NCI-H1417 treated with DMSO at 0.1 percent for 48 hours (cell line): ENCODE results near the gene SEPTIN12.

Source experiments
- DNase-seq: peaks from one replicate; lab custom pipeline; 2025; lab: John Stamatoyannopoulos, UW

The SEPTIN12 gene

DNA sequence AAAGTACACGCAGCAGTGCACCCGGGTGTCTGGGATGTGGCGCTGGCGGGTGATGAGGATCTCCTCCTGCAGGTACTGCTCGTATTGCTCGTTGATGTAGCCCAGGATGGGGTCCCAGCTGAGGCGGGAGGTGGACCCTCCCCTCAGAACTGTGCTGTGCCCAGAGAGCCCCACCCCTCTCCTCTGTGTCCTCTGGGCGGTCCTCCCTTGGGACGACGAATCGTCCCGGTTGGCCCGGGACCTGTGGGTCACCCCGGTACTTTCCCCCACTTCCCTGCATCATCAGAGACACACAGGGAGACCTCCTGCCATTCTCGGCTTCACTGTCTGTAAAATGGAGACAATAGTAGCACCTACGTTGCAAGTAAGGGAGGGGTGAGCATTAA lies 4.2 kb downstream of the SEPTIN12 start:
- DNase-seq = no peak

DNA sequence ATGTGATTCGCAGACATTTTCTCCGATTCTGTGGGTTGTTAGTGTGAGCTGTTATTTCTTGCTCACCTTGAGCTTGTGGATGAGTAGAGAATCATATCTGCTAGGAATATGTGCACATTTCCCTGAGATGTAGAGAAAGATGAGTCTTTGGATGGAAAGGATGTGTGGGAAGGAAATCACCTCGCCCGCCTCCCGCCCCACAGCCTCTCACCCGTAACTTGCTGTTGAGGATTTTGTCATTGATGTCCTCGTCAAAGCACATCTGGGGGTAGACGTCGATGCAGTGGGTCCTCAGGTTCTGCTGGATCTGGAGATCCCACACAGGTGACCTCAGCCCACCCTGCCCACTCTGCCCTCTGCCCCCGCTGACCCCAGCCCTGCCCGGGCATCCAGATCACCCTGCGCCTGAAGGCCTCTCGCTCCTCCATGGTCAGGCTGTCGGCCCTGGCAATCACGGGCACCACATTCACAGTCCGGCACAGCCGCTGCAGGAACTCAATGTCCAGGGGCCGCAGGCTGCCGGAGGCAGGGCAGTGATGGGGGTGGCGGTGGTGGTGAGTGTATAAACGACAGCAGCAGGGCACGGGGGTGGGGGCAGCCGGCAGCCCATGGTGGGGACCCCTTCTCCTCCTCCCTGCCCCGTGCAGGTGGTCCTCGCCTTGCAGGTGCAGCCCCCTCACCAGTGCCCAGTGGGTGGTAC lies 4.7 kb downstream of the SEPTIN12 start:
- DNase-seq = no peak

DNA sequence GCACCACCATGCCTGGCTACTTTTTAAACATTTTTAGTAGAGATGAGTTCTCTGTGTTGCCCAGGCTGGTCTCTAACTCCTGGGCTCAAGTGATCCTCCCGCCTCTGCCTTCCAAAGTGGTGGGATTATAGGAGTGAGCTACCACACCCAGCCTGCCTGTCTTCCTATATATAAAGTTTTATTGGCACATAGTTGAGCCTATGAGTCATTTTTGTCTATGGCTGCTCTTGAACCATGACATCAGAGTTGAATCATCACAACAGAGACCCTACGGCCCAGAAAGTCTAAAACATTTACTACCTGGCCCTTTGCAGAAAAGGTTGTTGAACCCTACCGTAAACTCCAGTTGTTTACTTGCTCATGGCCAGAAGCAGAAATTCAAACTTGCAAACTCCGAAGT lies 7.9 kb downstream of the SEPTIN12 start:
- no peak for DNase-seq

DNA sequence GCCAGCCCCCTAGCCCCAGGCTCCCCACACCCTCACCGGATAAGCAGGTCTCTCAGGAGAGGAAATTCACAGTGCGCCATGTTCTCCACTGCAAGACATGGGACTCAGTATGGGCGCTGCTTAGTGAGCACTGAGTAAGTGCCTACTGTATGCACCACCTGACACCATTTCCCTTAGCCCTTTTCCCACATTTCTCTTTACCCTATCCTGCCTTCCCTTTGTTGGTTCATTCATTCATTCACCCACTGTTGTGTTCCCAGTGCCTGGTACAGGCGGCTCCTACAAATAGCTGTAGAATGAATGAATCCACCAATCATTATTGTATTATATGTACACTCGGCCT lies 10.1 kb downstream of the SEPTIN12 start:
- no peak for DNase-seq

DNA sequence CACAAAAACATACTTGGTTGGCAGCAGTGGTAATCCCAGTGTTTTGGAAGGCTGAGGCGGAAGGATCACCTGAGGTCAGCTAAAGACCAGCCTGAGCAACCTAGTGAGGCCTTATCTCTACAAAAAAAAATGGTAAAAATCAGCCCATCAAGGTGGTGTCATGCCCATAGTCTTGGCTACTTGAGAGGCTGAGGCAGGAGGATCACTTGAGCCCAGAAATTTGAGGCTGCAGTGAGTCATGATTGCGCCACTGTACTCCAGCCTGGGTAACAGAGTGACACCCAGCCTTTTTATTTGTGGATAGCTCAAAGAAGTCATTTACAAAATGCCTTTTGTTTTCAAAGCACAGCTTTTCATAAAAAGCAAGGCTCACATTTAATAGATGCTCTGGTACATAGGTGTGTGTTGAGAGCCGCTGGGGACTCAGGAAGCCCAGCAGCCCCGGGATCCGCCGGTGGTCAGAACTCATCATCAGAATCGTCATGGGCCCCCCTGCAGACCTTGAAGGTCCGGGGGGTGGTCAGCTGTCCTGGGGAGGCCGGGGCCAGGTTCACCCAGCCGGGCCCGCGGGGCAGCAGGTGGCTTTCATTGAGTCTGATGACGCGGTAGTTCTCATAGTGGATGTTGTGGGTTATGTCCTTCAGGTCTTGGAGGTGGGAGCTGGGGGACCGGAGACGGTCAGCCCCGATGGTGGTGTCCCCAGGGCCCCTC lies 10.7 kb downstream of the SEPTIN12 start:
- DNase-seq = no peak

DNA sequence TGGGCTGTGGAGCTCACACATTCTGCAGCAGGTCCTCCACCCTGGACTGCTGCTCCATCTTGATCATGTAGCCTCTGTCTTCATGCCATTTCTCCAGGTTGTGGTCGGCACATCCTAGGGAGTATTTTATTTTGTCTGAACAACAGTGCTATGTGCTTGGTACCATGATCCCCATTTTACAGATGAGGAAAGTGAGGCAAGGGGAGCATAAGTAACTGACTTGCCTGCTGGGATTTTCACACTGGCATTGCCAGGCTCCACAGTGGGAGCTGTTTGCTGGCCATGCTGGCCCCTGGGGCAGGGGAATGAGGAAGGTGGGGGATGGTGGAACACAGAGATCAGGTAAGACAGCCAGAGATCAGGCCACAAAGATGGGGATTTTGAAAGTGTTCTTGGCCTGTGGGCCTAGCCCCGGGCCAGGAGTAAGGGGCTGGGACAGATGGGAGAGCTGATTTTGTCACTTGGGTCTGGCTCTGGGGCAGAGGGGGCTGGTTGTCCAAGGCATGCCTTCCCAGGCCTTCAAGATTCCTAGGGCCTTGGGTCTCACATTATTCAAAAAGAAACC lies 11.9 kb downstream of the SEPTIN12 start:
- DNase-seq = no peak

DNA sequence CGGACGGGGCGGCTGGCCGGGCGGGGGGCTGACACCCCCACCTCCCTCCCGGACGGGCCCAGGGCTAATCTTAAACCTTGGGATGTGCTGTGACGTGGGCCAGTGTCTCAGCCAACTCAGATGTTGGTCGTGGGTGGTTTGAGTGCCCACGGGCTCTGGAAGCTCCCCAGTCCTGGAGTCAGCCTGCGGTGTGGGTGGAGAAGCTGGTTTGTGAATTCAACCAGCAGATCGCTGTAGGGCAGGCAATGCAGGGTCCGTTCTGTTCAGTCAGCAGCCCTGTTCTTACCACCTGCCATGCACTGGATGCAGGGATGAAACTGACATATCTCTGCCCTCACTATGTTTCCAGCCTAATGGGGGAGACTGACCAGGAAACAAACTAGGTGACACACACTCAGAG lies 13.1 kb downstream of the SEPTIN12 start:
- no peak for DNase-seq

DNA sequence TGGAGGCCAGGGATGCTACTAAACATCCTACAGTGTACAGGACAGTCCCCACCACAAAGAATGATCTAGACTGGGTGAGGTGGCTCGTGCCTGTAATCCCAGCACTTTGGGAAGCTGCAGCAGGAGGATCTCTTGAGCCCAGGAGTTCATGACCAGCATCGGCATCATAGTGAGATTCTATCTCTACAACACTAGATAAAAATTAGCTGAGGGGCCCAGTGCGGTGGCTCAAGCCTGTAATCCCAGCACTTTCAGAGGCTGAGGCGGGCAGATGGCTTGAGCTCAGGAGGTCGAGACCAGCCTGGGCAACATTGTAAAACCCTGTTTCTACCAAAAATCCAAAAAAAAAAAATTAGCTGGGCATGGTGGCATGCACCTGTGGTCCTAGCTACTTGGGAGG lies 15.8 kb downstream of the SEPTIN12 start:
- no peak for DNase-seq

DNA sequence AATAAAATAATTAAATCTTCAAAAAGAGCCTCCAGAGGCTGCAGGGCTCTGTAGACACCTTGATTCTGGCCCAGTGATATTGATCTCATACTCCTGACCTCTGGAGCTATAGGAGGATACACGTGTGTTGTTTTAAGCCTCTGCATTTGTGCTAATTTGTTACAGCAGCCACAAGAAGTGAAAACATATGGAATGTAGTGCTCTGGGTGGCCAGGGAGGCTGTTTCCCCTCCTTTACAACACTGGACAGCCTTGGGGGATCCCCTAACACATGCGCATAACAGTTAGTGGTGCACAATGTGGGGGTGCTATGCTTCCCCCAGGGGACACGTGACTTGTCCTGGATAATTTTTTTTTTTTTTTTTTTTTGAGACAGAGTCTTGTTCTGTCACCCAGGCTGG lies 16.5 kb downstream of the SEPTIN12 start:
- DNase-seq = no peak

DNA sequence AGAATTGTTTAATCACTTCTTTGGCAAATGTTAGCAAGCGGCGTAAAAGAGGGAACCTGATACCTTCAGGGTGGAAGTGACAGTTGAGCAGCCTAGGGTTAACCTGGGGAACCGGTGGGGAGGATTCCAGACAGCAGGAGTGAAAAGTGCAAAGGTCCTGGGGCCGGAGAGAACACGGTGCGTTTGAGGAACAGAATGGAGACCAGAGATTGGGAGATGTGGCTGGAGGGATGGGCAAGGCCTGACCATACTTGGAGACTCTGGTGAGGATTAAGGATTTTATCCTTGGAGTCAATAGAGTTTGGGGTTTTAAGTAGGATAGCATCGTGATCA lies 18.9 kb downstream of the SEPTIN12 start:
- DNase-seq = no peak

DNA sequence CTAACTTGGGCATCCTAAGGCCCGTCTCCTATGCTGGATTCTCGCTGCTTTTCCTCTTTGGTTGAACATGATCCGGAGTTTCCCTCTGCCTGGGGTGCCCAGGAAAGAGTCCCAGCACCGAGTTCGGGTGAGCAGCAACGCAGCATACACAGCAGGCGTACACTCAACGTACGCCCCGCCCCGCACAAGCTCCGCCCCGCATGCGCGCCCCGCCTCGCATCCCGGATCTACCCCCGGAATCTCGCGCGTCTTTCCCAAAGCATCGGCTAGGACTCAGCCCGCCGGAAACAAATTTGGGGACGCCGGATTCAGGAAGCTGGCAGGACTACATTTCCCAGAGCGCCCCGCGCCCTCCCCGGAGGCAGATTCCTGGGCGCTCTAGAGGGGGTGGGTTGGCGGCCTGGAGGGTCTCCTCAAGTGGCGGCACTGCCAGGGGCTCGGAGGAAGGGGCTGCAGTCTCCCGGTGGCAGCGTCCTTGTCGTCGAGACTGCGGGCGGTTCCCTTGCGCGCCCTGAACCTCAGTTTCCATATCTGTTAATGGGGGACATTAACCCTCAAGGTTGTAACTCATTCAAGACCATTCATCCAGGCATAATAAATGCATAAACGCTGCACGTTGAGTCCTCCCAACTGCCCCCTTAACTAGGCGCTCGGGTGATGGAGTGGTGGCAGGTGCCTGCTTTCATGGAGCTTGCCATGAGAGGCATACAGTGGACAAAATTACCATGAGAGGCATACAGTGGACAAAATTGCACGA lies 19.4 kb downstream of the SEPTIN12 start:
- DNase-seq = no peak

DNA sequence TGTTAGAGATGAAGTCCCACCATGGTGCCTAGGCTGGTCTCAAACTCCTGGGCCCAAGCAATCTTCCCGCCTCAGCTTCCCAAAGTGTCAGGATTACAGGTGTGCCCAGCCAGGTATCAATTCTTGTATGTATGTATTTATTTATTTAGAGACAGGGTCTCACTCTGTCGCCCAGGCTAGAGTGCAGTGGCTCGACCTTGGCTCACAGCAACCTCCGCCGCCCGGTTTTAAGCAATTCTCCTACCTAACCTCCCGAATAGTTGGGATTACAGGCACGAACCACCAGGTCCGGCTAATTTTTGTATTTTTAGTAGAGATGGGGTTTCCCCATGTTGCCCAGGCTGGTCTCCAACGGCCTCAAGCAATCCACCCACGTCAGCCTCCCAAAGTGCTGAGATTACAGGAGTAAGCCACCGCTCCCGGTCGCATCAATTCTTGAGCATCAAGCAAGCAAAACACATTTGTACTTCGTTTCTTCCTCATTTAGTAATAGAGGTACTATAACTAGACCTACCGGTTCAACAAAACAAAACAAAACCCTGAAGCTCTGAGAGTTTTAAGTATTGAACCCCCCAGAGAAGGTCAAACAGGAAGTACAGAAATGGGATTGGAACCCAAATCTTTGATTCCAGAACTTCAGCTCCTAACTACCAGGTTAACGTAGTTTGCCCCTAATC lies 20.1 kb downstream of the SEPTIN12 start:
- DNase-seq = no peak

DNA sequence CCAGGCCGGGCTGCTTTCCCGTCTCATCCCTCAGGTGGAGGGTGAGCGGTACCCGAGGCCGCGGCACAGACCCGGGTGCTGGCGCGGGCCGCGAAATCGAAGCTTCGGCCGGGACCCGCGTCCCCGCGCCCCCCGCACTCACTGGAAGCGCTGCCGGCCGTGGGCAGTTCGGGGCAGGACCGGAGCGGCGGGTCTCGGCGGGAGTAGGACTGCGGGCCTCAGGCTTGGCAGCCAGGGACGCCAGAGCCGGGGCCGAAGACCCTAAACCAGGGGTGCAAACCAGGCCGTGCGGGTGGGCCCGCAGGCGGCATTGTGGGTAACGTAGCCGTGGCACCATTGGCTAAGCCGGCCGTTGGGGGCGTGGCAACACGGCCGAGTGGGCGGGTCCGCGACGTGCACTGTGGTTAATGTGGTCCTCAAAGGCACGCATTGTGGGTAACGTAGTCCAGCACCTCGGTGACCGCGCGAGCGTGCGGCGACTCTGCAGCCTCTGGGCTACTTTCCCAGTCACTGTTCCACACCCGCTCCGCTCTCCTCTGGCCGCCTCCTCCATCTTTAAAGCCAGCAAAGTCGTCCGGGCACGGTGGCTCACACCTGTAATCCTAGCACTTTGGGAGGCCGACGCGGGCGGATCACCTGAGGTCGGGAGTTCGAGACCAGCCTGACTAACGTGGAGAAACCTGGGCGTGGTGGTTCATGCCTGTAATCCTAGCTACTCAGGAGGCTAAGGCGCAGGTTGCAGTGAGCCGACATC lies 21.1 kb downstream of the SEPTIN12 start, which contains the start of gene ZNF500:
Gene ZNF500 (minus strand): TSS at position 288 of the 754 bp plus-strand sequence. CDS start 1,184 bp downstream, outside the sequence.
- peak; percentile 80 for DNase-seq

DNA sequence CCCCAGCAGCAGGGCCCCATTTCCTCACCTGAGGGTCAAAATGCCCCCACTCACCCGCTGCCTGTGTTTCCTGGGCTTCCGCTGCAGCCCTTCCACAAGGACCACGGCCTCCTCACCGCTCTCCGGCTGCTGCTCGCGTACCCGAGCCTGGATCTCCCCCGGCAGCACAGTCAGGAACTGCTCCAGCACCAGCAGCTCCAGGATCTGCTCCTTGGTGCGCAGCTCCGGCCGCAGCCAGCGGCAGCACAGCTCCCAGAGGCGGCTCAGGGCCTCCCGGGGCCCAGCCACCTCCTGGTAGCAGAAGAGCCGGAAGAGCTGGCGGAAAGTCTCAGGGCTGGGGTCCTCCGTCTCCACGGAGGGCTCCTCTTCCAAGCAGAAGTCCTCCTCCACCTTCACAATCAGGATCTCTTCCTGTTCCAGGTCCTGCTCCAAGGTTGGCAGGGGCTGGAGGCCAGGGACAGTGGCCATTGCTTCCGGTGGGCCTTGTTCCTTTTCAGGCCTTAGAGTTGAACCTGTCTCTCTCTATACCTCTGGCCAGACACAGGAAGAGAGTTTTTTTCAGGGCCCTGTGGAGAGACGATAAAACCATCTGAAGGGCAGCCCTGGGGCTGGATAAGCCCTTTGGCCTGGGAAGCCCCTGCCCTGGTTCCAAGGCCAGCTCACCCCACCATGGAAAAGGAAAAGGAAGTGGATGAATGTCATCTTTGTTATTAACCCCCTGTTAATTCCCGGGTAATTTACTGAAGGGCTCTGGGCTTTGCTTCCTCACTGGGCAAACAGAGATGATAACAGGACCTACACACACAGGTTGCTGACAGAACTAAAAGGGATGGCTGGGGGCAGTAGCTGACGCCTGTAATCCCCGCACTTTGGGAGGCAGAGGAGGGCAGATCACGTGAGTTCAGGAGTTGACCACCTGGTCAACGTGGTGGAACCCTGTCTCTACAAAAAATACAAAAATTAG lies 22.4 kb downstream of the SEPTIN12 start:
- DNase-seq = no peak

DNA sequence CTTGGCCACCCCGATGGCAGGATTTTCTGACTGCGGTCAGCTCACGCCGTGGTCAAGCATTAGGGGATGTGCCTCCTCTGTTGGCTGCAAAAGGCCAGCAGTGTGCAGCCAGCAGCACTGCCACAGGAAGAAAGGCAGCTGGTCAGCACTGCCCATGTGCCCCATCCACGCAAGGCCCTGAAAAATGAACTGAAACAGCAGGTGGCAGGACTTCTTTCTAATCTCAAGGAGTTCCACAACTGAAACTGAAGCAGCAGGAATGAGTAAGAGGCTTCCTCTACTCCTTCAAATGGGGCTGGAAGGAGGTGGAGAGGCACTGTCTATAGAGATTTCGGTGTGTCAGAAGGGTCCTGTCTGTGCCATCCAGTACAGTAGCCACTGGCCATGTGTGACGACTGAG lies 24.4 kb downstream of the SEPTIN12 start:
- DNase-seq = no peak

DNA sequence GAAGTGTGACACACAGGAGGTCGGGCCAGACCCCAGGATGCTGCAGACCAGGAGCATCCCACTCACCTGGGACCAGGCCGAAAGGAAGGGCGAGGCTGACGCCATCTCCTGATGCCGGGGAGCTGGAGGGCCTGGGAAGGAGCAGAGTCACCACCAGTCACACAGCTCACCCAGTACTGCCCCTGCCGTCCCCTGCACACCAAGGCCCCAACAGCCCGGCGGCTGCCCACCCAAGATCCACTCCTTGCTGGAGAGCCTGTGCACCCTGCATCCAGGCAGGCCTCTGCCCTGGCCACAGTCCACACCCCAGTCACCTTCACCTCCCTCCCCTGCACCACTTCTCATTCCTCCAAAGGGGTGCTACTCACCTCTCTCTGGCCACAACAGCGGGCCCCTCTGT lies 25.9 kb downstream of the SEPTIN12 start:
- DNase-seq = no peak

DNA sequence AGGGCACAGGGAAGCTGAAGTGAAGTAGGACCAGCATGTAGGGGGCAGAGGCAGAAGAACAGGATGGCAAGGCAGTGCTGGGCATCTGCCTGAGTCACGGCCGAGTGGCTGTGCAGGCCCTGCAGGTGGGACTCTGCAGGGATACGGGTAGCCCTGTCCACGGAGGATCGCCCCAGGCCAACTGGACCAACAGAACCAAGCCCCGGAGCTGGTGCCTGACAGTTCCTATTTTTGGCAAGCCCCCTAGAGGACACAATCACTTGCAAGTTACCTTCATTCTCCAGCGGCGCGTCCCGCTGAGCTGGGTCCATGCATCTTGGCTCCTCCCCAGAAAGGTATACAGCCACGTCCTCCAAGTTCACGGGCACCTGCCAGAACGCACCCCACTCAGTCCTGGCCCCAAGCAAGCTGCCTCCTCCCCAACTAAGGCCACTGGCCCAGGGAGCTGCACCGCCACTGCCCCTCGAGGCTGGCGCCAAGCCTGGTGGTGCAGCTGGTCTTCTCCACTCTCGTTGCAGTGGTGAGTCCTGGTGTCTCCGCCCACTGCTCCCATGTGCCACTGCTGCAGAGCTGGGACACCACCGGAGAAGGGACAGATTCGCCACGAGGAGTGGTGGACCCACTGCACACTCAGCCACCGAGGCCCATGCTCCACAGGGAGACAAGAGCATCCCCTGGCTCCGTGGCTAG lies 27.8 kb downstream of the SEPTIN12 start:
- no peak for DNase-seq

DNA sequence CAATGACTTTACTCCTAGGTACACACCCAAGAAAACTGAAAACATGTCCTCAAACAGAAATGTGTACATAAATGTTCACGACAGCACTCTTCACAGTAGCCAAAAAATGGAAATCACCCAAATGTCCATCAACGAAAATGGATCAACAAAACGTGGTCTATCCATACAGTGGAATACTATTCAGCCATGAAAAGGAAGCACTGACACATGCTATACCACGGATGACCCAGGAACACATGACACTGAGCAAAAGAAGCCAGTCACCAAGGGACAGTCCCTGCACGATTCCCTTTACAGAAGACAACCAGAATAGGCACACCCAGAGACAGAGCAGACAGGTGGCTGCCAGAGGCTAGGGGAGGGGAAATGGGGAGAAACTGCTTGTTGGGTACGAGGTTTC lies 32.5 kb downstream of the SEPTIN12 start:
- DNase-seq = no peak

DNA sequence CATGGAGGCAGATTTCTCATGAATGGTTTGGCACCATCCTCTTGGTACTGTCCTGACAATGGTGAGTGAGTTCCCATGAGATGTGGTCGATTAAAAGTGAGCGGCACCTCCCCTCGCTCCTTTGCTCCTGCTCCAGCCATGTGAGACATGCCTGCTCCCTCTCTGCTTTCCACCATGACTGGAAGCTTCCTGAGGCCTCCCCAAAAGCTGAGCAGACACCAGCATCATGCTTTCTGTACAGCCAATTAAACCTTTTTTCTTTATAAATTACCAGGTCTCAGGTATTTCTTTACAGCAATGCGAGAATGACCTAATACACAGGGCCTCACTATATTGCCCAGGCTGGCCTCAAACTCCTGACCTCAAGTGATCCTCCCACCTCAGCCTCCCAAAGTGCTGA lies 33.3 kb downstream of the SEPTIN12 start:
- no peak for DNase-seq

DNA sequence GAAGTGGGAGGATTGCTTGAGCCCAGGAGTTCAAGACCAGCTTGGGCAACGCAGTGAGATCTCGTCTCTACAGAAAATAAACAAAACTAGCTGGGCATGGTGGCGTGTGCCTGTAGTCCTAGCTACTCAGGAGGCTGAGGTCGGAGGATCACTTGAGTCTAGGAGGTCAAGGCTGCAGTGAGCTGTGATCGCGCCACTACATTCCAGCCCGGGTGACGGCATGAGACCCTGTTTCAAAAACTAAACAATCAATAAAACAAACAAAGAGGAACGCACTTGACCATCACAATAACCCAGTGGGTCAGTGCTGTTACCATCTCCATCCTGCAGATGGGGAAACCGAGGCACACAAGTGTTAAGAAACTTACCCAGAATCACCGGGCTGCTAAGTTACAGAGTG lies 34.9 kb downstream of the SEPTIN12 start:
- DNase-seq = no peak
